ENCODE results near the gene IP6K1.

The IP6K1 gene

GRCh38 chr3:49722896-49723295 is 63.4 kb downstream of the IP6K1 start:
- DNase-seq = no peak

- DNase-seq = no peak
Measured at GRCh38 chr3:49721896-49722781, 64.2 kb downstream of the IP6K1 start.

- no peak for DNase-seq
Measured at GRCh38 chr3:49721596-49721895, 64.8 kb downstream of the IP6K1 start.

GRCh38 chr3:49720855-49721595 is 65.3 kb downstream of the IP6K1 start:
- no peak for DNase-seq

GRCh38 chr3:49719214-49719884 is 67.0 kb downstream of the IP6K1 start, which contains the start of gene AMIGO3:
Gene AMIGO3, minus strand, starts transcription at chr3:49719684. Its CDS starts 219 bp downstream, at chr3:49719465.
- peak; percentile 98 for DNase-seq

- no peak for DNase-seq
Measured at GRCh38 chr3:49718858-49719213, 67.5 kb downstream of the IP6K1 start.

GRCh38 chr3:49717959-49718857 is 68.1 kb downstream of the IP6K1 start:
- DNase-seq = peak; percentile 29

GRCh38 chr3:49717211-49717958 is 69.0 kb downstream of the IP6K1 start:
- no peak for DNase-seq

- no peak for DNase-seq
Measured at GRCh38 chr3:49716691-49717210, 69.6 kb downstream of the IP6K1 start.

GRCh38 chr3:49716169-49716568 is 70.2 kb downstream of the IP6K1 start:
- DNase-seq = no peak

GRCh38 chr3:49715611-49716121 is 70.7 kb downstream of the IP6K1 start:
- DNase-seq = no peak

- DNase-seq = no peak
Measured at GRCh38 chr3:49714728-49715550, 71.4 kb downstream of the IP6K1 start.

- no peak for DNase-seq
Measured at GRCh38 chr3:49713336-49714105, 72.8 kb downstream of the IP6K1 start.

- DNase-seq = no peak
Measured at GRCh38 chr3:49712631-49713317, 73.6 kb downstream of the IP6K1 start.

GRCh38 chr3:49712166-49712565 is 74.2 kb downstream of the IP6K1 start:
- no peak for DNase-seq

- no peak for DNase-seq
Measured at GRCh38 chr3:49711489-49711888, 74.9 kb downstream of the IP6K1 start.

GRCh38 chr3:49709852-49710251 is 76.5 kb downstream of the IP6K1 start:
- DNase-seq = no peak

GRCh38 chr3:49707113-49707480 is 79.2 kb downstream of the IP6K1 start:
- no peak for DNase-seq

Data from eye (tissue), 1 donor.